Measurements from ENCODE around the gene BCS1L.
A peak's percentile ranks its signal among the peaks of the same experiment; 100 is the strongest.

BCS1L gene

GRCh38 chr2:218662377-218662776 is 2.9 kb downstream of the BCS1L start:
- no peak for DNase-seq

DNA sequence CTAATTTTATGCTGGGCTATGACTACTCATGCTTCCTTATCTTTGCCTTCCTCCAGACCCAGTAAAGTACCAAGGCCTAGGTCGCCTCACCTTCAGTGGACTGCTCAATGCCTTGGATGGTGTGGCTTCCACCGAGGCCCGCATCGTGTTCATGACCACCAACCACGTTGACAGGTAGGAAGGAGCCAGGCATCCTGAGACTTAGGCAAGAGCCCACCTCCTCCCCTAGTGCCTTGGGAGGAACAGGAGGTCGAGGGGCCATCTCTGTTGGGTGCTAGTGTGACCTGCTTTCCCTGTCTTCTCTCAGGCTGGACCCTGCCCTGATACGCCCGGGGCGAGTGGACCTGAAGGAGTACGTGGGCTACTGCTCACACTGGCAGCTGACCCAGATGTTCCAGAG is 3.3 kb downstream of the BCS1L start:
- no peak for DNase-seq

GRCh38 chr2:218663901-218664300 is 4.4 kb downstream of the BCS1L start:
- no peak for DNase-seq

DNA sequence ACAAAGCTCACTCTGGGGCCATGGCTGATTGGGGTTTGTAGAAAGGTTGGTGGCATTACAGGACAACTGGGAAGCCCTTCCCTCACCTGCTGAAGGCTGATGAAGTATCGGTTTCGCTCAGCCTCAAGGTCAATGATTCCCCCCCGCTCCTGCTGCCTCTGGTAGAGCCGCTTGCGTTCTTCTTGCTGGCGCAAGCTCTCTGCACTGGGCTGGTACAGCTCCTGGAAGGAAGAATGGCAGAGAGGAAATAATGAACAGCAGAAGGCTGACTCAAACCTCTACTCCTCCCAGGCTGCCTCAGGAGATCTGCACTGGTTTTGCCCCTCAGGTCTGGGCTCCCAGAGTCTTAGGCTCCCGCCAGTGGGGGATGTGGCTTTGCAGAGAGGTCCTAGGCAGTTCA is 5.2 kb downstream of the BCS1L start:
- DNase-seq, result no peak

GRCh38 chr2:218671097-218671653 is 11.7 kb downstream of the BCS1L start:
- no peak for DNase-seq

DNA sequence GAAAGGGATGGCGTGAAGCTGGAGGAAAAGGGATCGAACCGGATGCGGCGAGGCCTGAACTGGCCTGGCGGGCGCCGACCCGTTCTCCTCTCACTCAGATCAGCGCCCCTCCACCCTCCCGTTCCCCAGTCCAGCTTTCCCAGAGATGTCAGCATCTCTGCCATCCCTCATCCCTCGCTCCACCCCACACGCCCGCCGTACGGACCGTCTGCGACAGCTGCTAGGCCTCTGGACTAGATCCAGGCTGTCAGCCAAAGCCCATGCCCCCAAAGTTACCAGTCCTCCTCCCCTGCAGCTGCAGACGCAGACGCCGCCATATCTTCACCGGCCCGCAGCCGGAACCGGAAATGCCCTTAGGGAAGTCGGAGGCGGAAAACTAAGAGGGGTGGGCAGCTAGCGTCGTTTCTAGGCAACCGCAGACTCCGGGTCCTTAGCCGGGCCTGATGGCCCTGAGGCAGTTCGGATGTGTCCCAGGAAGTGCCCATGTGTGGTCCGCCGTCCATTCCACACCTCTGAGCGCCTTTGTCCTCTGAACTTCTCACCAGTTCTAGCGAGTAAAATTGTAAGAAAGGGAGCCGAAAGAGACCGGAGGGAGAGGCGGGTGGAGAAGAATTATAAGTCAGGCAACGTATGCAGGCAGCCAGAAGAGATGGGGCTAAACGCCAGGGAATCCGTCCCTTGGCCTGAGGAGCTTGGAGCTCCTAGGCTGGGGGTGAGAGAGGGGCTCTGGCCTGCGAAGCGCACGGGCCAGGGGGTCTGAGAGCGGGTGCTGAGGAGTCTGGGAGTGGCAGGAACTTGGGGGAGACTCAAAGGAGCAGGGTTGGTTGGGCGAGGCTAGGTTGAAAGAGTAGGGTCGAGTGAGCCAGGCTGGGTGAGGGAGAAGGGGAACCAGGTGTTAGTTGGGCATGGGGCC is 12.4 kb downstream of the BCS1L start, which contains the start of the genes RNF25 and STK36:
RNF25 (minus strand) TSS at position 349 of the 913 bp plus-strand sequence; CDS start at position 317, 32 bp downstream.
STK36 (plus strand) TSS at position 433 of the 913 bp plus-strand sequence. CDS start 744 bp downstream, outside the sequence.
- DNase-seq, result peak; percentile 57 to 84 (median 73)

GRCh38 chr2:218679119-218679518 is 19.6 kb downstream of the BCS1L start:
- DNase-seq, result no peak

DNA sequence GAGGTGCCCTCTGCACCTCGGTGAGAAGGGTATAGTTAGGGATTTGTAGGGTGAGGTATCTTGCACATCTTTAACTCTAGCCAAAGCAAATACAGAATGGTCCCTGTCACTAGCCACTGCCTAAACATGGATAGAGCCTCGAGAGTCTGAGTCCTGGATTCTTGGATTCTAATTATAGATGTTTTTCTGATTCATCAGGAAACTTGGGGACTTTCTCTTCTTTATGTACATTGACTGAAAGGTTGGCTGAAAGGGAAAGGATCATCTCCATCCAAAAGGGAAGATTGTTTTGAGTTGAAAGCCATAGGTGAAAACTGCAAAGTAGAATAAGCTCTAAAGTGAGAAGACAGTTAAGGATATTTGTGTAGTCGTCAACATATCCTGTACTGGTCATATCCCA is 20.6 kb downstream of the BCS1L start:
- DNase-seq, result no peak

- DNase-seq, result peak in 2 of 5 donors; percentile 15 to 37
These were observed 28.0 kb downstream of the BCS1L start for GRCh38 chr2:218687400-218688060.

GRCh38 chr2:218691234-218691633 is 31.8 kb downstream of the BCS1L start:
- no peak for DNase-seq

DNA sequence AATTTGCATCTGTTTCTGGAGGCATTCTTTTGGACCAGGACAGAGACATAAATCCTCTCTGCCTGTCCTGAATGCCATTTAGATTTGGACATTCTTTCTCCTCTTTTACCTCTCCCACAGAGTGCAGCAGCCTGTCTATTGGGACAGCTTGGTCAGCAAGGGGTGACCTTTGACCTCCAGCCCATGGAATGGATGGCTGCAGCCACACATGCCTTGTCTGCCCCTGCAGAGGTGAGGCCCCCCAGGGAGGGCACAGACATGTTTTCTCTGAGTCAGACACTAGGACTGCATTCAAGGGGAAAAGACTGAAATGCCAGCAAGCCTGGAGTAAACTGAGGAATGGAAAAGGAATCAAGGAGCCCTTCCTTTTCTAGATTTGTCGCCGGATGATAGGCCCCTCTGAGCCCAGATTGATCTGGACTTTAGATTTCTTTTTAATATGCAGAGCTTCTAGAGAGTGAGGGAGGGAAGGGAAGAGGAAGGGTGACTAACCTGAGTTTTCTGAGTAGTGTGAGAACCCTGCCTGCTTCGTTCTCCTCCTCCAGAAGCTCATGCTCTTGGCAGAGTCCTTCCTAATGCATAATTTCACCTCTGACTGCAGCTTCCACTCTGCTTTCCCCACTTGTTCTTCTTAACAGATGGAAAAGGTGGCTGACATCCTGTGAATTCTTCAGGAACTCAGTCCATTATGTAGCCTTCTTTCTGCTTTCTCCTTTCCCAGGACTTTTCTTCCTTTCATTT is 35.1 kb downstream of the BCS1L start:
- DNase-seq, result no peak

DNA sequence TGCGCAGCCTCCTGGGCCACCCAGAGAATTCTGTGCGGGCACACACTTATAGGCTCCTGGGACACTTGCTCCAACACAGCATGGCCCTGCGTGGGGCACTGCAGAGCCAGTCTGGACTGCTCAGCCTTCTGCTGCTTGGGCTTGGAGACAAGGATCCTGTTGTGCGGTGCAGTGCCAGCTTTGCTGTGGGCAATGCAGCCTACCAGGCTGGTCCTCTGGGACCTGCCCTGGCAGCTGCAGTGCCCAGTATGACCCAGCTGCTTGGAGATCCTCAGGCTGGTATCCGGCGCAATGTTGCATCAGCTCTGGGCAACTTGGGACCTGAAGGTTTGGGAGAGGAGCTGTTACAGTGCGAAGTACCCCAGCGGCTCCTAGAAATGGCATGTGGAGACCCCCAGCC is 39.4 kb downstream of the BCS1L start:
- no peak for DNase-seq

DNA sequence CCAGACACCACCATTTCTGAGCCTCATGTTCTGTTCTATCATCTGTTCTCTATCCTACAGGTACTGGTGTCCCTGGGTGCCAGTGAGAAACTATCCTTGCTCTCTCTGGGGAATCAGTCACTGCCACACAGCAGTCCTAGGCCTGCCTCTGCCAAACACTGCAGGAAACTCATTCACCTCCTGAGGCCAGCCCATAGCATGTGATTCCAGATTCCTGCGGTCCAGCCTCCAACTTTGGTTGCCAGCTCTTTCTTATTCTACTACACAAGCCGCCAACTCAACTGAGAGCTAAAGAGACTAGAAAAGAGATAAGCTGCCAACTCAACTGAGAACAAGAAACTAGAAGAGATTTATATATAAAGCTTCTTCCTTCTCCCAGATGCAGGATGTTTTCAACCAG is 42.3 kb downstream of the BCS1L start:
- no peak for DNase-seq

DNA sequence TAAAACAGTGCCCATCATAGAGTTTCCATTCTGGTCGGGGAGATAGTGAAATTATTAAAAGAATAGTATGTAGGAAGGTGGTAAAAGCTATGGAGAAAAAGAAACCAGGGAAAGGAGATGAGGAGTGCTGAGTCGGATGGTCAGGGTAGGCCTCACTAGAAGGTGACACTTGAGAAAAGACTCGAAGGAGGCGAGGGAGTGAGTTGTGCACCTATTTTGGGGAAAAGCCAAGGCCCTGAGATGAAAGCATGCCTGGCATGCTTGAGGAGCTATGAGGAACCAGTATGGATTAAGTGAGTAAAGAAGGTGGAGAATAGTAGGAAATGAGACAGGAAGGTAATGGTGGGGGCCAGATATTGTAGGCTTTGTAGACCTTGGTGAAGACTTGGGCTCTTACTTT is 43.9 kb downstream of the BCS1L start:
- no peak for DNase-seq

DNA sequence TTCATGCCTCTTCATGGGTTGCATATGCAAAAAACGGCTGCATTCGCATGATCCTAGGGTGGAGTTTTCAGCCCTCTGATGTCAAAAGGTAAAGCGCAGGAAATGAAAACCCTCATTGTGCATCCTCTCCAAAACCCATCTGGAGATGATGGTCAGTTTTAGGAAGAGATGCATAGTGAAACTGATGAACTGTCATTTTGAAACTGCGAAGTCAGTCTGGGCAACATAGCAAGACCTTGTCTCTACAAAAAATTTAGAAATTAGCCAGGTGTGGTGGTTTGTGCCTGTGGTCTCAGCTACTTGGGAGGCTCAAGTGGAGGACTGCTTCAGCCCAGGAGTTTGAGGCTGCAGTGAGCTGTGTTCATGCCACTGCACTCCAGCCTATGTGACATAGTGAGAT is 48.6 kb downstream of the BCS1L start:
- DNase-seq, result peak in 1 of 5 donors; percentile 62

DNA sequence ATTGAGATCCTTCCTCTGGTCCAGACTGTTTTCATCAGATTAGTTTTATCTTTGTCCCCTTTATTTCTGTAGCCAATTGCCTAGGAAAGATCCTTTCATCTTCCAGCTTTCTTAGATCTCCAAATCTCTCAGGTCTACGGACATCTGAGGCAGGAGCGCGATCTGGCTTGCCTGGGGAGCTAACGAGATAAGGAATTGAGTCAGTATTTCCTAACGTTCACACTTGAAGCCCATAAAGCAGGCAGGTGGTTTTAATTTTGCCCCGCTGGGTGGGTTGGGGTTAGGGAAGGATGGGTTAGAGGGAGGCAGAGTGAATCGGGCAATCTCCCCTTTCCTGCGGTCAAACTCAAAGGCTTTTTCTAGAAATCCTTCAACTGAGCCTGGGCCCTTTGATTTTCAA is 50.4 kb downstream of the BCS1L start:
- no peak for DNase-seq

- no peak for DNase-seq
These were observed 50.8 kb downstream of the BCS1L start for GRCh38 chr2:218710334-218710686.

GRCh38 chr2:218710687-218711549 is 51.4 kb downstream of the BCS1L start, which contains the start of gene TTLL4:
Gene TTLL4 (plus strand): TSS chr2:218710835. CDS start chr2:218737677, 26,842 bp downstream.
- peak; percentile 97 to 99 (median 98) for DNase-seq

DNA sequence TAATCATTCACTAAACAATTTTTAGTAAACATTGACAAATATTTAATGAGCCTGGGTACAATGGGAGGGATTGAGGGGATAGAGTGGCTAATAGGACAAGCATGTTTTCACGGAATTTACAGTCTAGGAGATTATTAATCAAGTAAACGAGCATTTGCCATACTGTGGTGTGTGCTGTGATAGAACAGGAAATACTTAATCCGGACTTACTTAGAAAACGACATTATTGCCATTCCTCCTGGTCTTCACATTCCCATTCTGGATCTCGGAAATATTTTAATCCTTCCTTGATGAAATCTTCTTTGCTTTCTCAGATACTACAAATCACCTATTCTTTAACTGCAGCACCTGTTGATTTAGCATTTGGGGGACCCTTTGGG is 52.1 kb downstream of the BCS1L start:
- no peak for DNase-seq

Data from T-helper 1 cell (primary cell).